Naive B cell (primary cell): ENCODE measurements around the gene BBS9. TPM values are rescaled to one million over a fixed set of nuclear protein-coding genes. Genes with fewer than 3 reads are reported as not detected.
A peak's percentile ranks its signal among the peaks of the same experiment; 100 is the strongest.
"Not testable (repeated sequence)": the region's sequence is repeated elsewhere in the genome, so short reads cannot be mapped to it uniquely, and the experiment has no call there.

Source experiments
- ATAC-seq, 2 donors: fragments of 150-1000 bp; cut with Tn5 transposase; 2 replicates each; pipeline ENCODE4 v1.10.0; 2021; ENCODE audit warnings: low read depth in 2 of 2, mild to moderate bottlenecking in 2 of 2, moderate library complexity in 2 of 2
- DNase-seq: peaks from one replicate; pipeline ENCODE4 v3.0.0; 2022
- H3K27ac Mint-ChIP-seq, 6 donors: one replicate each; pipeline ENCODE4 v1.8.0; 2020 to 2022; ENCODE audit warnings: mild to moderate bottlenecking in 6 of 6, mixed read lengths in 6 of 6, moderate library complexity in 5 of 6, inconsistent platforms in 2 of 6
- H3K27me3 Mint-ChIP-seq, 3 donors: one replicate each; pipeline ENCODE4 v1.8.0; 2021 to 2022; ENCODE audit warnings: mixed read lengths in 3 of 3, mild to moderate bottlenecking in 1 of 3
- H3K36me3 Mint-ChIP-seq, 2 donors: one replicate each; pipeline ENCODE4 v1.8.0; 2020 to 2022; ENCODE audit warnings: mixed read lengths in 2 of 2, inconsistent platforms in 1 of 2, mild to moderate bottlenecking in 1 of 2
- H3K4me1 Mint-ChIP-seq, 3 donors: one replicate each; pipeline ENCODE4 v1.8.0; 2020 to 2022; ENCODE audit warnings: mixed read lengths in 3 of 3, inconsistent platforms in 1 of 3, mild to moderate bottlenecking in 1 of 3, moderate library complexity in 1 of 3
- H3K4me3 Mint-ChIP-seq, 8 donors: one replicate each; pipeline ENCODE4 v1.8.0; 2020 to 2022; ENCODE audit warnings: mild to moderate bottlenecking in 8 of 8, mixed read lengths in 8 of 8, moderate library complexity in 8 of 8, inconsistent platforms in 2 of 8
- H3K9me3 Mint-ChIP-seq, 7 donors: one replicate each; pipeline ENCODE4 v1.8.0; 2020 to 2022; ENCODE audit warnings: mixed read lengths in 7 of 7, mild to moderate bottlenecking in 5 of 7, inconsistent platforms in 2 of 7, moderate library complexity in 1 of 7
- polyA plus RNA-seq, 6 donors: library from polyadenylated mRNA; unstranded; fragments of 300-500 nt; fragmentation: Illumina TruSeq; gene quantifications; one replicate each; pipeline ENCODE4 v1.2.3, GENCODE V29; 2021; ENCODE audit warnings: low read depth in 6 of 6

BBS9 gene
- polyA plus RNA-seq, 6 donors from 2014 or later = 10.9 to 17.0 (median 13.0) TPM

DNA sequence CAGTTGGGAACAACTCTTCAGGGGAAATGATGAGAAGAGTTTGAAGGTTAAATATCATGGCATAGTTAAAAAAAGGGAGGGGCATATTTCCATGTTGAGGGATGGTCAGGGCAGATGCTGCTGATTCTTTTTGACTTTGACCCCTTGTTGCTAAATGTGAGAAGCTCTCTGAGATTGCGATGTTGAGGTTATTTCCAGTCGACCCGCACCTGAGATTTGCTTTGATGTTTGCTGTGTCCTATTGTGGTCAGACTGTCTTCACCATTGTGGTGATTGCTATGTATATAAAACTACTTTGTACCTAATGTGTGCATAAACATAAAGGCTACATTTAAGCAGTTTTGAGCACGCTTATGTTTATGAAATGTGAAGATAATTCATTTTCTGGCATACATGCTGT, 90.9 kb downstream of the BBS9 start:
- DNase-seq = no peak
- H3K4me3 Mint-ChIP-seq = no peak overlapping the region
- peaks cover 0 to 15% (median 5%) of the 10 kb centered on the region in 7 donors for H3K9me3 Mint-ChIP-seq
- H3K36me3 Mint-ChIP-seq = peaks cover 0 to 26% of the 10 kb centered on the region in 2 donors
- no peak overlapping the region for H3K27ac Mint-ChIP-seq
- no peaks in the 10 kb centered on the region for H3K4me1 Mint-ChIP-seq
- no peaks in the 10 kb centered on the region for H3K27me3 Mint-ChIP-seq
- ATAC-seq = no peak

DNA sequence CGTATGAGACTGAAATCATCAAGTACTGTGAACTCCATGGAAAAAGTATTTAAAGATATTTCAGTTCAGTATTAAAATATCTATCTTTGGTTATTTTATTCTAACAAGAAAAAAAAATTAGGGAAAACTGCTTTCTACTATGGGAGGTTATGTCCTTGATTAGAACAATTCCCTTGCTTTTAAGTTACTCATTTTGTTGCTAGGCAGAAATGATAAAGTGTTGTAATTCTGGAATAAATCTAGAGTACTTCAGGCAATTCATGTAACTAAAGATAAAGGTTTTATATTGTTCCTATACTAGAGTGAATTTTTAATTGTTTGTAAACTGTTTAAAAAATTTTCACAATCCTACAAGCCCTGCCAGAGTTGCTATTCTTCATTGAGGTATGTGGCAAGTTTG, 92.0 kb downstream of the BBS9 start:
- DNase-seq (no peak), ATAC-seq (no peak)
- Mint-ChIP-seq H3K4me1 (no peaks in the 10 kb centered on the region), H3K27ac (no peak overlapping the region), H3K27me3 (no peaks in the 10 kb centered on the region), H3K9me3 (peaks cover 0 to 11% (median 4%) of the 10 kb centered on the region in 7 donors), H3K36me3 (peaks cover 0 to 22% of the 10 kb centered on the region in 2 donors), H3K4me3 (no peak overlapping the region)

DNA sequence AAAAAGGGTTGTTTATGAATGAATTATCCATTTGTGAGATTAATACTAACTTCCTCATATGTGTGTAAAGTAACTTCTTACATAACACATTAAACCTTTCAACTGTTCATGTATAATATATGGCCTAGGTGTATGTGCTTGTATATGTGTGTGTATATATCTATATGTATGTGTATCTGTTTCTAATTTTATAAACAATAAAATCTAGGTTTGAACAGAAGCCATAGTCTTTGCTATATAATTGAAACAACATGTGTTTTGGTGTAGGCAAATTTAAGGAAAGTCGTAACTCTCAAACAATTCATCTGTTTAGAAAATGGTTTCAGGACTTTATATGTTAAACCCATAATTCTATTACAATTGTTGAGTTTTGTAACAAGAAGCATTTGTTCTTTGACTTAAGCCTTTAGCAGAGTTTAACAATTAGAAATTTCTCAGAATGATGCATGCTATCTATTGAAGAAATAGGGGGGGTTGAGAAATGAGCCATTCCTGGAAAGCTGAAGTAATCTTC, 103.3 kb downstream of the BBS9 start:
- DNase-seq (no peak), ATAC-seq (no peak)
- Mint-ChIP-seq H3K36me3 (peaks cover 0 to 3% of the 10 kb centered on the region in 2 donors), H3K4me1 (peaks cover 5 to 11% (median 5%) of the 10 kb centered on the region in 3 donors), H3K27me3 (no peaks in the 10 kb centered on the region), H3K27ac (peak overlapping the region in 1 of 6 donors; percentile 11), H3K4me3 (no peak overlapping the region), H3K9me3 (peaks cover 0 to 8% (median 0%) of the 10 kb centered on the region in 7 donors)

DNA sequence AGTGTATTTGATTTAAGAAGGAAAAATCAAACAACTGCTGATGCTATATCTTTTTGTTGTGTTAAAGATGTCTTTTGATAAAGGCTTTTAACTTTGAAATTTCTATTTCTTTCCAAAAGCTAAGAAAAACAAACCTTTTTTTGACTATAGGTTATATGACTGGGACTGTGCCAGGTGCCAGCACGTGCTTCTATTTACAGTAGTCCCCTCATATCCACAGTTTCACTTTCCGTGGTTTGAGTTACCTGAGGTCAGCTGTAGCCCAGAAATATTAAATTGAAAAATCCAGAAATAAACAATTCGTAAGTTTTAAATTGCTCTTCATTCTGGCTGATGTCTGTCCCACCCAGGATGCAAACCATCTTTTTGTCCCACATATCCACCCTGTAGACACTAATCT, 104.3 kb downstream of the BBS9 start:
- peaks cover 0 to 8% (median 0%) of the 10 kb centered on the region in 7 donors for H3K9me3 Mint-ChIP-seq
- H3K36me3 Mint-ChIP-seq = no peaks in the 10 kb centered on the region
- H3K27ac Mint-ChIP-seq = peak overlapping the region in 1 of 6 donors; percentile 38
- no peaks in the 10 kb centered on the region for H3K27me3 Mint-ChIP-seq
- ATAC-seq = no peak
- no peak overlapping the region for H3K4me3 Mint-ChIP-seq
- H3K4me1 Mint-ChIP-seq = peaks cover 5 to 11% (median 5%) of the 10 kb centered on the region in 3 donors
- no peak for DNase-seq

DNA sequence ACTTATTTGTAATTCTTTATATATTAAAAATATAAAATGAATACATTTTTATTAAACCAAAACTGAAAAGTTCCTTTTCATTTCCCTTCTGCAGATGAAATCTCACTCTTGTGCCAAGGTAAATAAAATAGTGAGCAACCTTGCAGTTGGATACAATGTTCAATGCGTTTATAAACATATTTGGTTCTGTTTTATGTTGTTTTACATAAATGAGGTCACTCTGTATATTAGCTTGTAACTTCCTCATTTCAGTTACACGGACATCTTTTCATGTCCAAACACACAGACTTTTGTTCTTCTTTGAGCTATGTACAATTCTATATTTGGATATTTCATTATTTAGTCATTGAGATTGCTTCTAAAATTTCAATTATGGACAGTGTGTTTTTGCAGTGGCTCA, 107.7 kb downstream of the BBS9 start:
- H3K36me3 Mint-ChIP-seq = no peaks in the 10 kb centered on the region
- H3K9me3 Mint-ChIP-seq = no peaks in the 10 kb centered on the region
- DNase-seq (no peak), ATAC-seq (peak in 1 of 2 donors; percentile 37)
- H3K27me3 Mint-ChIP-seq = no peaks in the 10 kb centered on the region
- H3K4me1 Mint-ChIP-seq = peaks cover 5 to 11% (median 5%) of the 10 kb centered on the region in 3 donors
- no peak overlapping the region for H3K4me3 Mint-ChIP-seq
- H3K27ac Mint-ChIP-seq = no peak overlapping the region

DNA sequence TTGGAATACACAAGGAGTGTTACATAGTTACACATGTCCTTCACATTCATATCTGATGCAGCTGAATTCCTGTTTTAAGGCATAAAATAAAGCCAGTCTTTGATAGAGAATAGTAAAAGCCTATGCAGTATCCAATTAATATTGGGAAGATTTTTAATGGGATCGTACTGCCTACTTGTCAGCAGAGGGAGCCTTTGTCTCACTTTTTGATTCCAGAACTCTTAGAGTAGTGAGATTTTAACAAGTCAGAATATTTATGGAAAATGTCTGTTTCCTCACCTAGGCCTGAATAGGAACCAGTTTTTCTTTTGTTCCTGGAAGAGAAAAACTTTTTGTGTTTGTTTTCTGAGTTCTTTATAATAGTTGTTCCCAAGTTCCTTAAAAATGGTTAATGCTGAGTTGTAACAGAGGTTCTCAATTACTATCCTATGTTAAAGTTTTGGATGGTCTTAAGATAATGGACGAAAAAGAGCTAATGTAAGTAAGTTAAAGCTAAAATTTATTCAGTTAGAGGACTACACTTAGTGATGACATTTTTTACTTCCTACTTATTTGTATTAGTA, 114.0 kb downstream of the BBS9 start:
- peak overlapping the region in 1 of 6 donors; percentile 45 for H3K27ac Mint-ChIP-seq
- ATAC-seq (no peak), DNase-seq (no peak)
- no peaks in the 10 kb centered on the region for H3K4me1 Mint-ChIP-seq
- H3K4me3 Mint-ChIP-seq = no peak overlapping the region
- no peaks in the 10 kb centered on the region for H3K27me3 Mint-ChIP-seq
- no peaks in the 10 kb centered on the region for H3K36me3 Mint-ChIP-seq
- no peaks in the 10 kb centered on the region for H3K9me3 Mint-ChIP-seq

DNA sequence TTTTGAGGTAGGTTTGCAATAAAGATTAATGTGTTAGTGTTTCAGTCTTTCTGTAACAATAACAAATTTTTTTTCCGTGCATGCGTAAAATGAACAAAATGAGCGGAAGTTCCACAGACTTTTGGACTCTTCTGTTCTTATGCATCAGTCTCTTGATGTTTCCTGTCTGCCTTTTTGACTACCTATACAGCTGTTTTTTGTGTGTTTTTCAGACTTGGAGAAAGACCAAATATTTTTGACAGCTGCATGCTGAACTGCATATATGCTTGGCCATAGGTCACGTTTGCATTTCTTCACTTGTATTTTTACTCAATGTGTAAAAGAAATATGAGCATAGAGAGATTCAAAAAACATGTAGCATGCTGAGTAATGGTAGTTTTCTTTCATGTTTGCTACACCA, 119.3 kb downstream of the BBS9 start:
- H3K27me3 Mint-ChIP-seq = no peaks in the 10 kb centered on the region
- no peak overlapping the region for H3K27ac Mint-ChIP-seq
- peaks cover 0 to 6% (median 2%) of the 10 kb centered on the region in 7 donors for H3K9me3 Mint-ChIP-seq

DNA sequence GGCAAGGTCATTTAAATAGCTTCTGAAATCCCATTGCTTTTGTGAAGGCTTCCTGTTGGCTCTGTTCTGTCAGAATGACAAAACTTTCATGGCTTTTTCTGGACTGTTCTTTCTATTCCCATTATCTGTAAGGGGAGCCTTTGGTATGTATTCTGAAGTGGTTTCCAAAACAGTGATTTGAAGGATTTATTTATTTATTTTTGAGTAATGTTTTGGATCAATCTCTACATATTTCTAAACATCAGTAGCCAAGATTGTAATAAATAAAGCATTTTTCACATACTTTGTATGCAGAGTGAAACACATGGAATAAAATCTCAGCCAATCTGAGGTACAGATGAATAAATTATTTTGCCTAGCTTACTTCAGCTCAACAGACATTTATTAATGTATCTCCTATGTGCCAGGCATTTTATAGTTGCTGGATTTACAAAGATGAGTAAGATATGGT, 121.1 kb downstream of the BBS9 start:
- Mint-ChIP-seq H3K27ac (peak overlapping the region in 1 of 6 donors; percentile 5), H3K36me3 (peaks cover 19 to 28% of the 10 kb centered on the region in 2 donors), H3K27me3 (no peaks in the 10 kb centered on the region), H3K4me1 (no peaks in the 10 kb centered on the region), H3K9me3 (peaks cover 0 to 6% (median 2%) of the 10 kb centered on the region in 7 donors), H3K4me3 (no peak overlapping the region)
- ATAC-seq (no peak), DNase-seq (no peak)

More for the DNA sequence above, 119.3 kb downstream of the BBS9 start:
- Mint-ChIP-seq H3K4me1 (no peaks in the 10 kb centered on the region), H3K4me3 (no peak overlapping the region), H3K36me3 (peaks cover 19 to 28% of the 10 kb centered on the region in 2 donors)
- ATAC-seq (no peak), DNase-seq (no peak)

DNA sequence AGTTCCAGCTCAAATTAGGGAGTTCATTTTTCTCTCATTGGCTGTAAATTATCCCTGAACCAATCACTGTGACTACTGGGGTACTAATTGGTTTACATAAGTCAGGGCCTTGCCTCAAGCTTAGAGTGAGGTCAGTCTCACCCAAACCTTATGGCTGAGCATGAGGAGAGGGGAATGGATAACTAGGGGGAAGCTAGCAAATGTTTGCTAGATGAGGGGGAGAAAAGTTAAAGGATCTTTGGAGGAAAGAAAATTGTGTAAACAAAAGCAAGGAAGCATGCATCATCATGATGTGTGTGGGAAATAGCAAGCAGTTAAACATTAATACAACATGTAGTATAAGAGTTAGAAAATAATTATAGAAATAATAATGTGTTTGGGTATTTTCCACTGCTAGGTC, 121.9 kb downstream of the BBS9 start:
- ATAC-seq (no peak), DNase-seq (no peak)
- Mint-ChIP-seq H3K9me3 (peaks cover 0 to 6% (median 2%) of the 10 kb centered on the region in 7 donors), H3K36me3 (peaks cover 19 to 28% of the 10 kb centered on the region in 2 donors), H3K27me3 (no peaks in the 10 kb centered on the region), H3K4me1 (no peaks in the 10 kb centered on the region), H3K27ac (no peak overlapping the region), H3K4me3 (no peak overlapping the region)

DNA sequence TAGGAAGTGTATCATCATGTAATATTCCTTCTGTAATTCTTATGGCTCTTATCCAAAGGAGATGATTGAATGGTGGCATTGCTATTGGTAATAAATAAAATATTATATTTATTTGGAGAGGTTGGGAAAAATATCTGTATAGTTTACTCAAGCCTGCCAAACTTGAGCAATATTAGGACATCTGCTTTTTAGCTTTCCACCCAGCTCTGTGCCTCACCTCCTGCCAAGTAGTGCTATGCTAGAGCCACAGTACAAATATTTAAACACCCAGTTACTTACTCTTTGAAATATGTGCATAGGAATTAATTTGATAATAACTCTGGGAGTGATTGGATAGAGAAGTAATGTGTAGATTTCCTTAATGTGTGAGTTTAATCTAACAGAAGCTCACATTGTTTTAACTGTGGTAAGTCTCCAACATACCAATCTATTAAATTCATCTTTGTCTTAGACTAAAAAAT, 129.2 kb downstream of the BBS9 start:
- Mint-ChIP-seq H3K27ac (no peak overlapping the region), H3K4me3 (no peak overlapping the region), H3K9me3 (no peaks in the 10 kb centered on the region), H3K27me3 (no peaks in the 10 kb centered on the region), H3K4me1 (no peaks in the 10 kb centered on the region), H3K36me3 (no peaks in the 10 kb centered on the region)
- DNase-seq (no peak), ATAC-seq (no peak)

DNA sequence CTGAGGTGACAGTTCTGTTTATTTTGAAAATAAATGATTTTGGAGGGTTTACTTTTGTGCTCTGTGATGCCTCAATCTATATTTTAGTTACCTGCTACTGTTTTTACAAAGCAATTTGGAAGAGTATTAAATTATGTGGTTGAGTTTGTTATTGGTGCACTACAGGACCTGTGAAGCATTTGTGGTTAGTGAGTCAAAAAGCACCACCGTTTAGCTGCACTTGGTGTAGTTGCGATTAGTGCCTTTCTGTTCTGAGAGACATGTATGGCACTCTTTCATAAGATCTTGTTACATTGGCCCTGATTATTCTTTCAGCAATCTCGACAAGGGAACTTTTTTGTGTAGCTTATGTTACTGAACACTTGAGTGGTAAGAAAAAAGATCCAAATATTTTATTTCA, 132.2 kb downstream of the BBS9 start:
- ATAC-seq (no peak), DNase-seq (no peak)
- Mint-ChIP-seq H3K9me3 (no peaks in the 10 kb centered on the region), H3K36me3 (peaks cover 8% of the 10 kb centered on the region in 2 donors), H3K27ac (peak overlapping the region in 1 of 6 donors; percentile 15), H3K4me1 (no peaks in the 10 kb centered on the region), H3K27me3 (no peaks in the 10 kb centered on the region), H3K4me3 (no peak overlapping the region)

DNA sequence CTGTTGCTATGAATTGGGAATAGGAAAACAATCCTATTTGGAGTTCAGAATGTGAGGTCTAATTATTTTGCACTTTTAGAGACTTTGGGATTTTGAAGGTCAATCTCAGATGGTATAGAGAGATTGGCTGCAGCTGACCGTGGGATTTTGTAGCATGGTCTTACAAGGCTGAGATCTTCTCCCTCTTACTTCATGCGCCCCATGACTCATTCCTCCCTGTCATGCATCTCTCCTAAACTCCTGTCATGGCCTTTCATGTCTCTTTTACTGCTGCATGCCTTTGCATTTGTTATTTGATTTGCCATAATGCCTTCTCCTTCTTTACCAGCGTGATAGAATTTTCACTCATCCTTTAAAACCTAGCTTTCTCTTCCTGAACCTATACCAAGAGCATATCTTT, 133.1 kb downstream of the BBS9 start:
- Mint-ChIP-seq H3K4me1 (no peaks in the 10 kb centered on the region), H3K36me3 (peaks cover 8% of the 10 kb centered on the region in 2 donors), H3K27ac (no peak overlapping the region), H3K4me3 (no peak overlapping the region), H3K27me3 (no peaks in the 10 kb centered on the region), H3K9me3 (no peaks in the 10 kb centered on the region)
- DNase-seq (no peak), ATAC-seq (no peak)

DNA sequence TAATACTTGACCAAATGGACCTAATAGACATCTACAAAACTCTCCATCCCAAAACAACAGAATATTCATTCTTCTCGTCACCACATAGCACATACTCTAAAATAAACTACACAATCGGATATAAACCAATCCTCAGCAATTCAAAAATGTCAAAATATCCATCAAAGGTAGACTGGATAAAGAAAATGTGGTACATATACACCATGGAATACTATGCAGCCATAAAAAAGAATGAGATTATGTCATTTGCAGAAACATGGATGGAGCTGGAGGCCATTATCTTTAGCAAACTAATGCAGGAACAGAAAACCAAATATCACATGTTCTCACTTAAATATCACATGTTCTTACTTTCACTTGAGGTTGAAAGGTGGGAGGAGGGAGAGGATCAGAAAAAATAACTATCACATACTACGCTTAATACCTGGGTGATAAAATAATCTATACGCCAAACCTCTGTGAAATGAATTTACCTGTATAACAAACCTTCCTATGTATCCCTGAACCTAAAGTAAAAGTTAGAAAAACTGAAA, 142.5 kb downstream of the BBS9 start:
- not testable (repeated sequence) for H3K27ac Mint-ChIP-seq, DNase-seq, H3K4me3 Mint-ChIP-seq, H3K4me1 Mint-ChIP-seq, H3K27me3 Mint-ChIP-seq, ATAC-seq
- H3K9me3 Mint-ChIP-seq = peaks cover 10 to 34% (median 21%) of the 10 kb centered on the region in 7 donors
- H3K36me3 Mint-ChIP-seq = peaks cover 41% of the 10 kb centered on the region in 2 donors

DNA sequence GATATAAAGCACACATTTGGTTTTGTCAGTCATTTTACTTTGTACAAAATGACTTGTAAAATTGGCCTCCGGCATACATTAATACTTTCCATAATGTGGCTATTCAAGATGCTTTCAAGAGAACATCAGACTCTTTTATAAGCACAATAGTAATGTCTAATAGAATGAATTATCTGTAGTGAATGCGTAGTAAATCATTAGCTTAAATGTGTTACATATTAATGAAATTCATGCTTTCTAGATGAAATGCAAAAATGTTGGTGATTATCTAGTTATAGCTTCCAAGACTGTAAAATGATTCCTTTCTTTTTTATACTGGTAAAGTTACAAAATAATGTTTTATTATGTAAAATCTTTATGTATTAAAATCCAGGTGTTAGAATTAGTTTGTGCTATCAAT, 144.0 kb downstream of the BBS9 start:
- Mint-ChIP-seq H3K27me3 (no peaks in the 10 kb centered on the region), H3K27ac (no peak overlapping the region), H3K36me3 (peaks cover 52 to 55% of the 10 kb centered on the region in 2 donors), H3K4me1 (no peaks in the 10 kb centered on the region), H3K4me3 (no peak overlapping the region), H3K9me3 (peaks cover 14 to 48% (median 34%) of the 10 kb centered on the region in 7 donors)
- no peak for DNase-seq
- ATAC-seq = no peak
